Measurements from ENCODE around the gene GCC1.

- no peak for TF ChIP-seq CTCF (IDR thresholded peaks at IDR 0.05)
- TF ChIP-seq EZH2 (IDR thresholded peaks at IDR 0.05; ENCODE audit: borderline replicate concordance, insufficient read depth, low read depth, low read length, poor library complexity, severe bottlenecking): no peak
These were observed 46.3 kb downstream of the GCC1 start for GRCh38 chr7:127539116-127539515.
